Osteocyte (in vitro differentiated cells): ENCODE data around the gene P2RX6. TPM values are rescaled to one million over a fixed set of nuclear protein-coding genes. Genes with fewer than 3 reads are reported as not detected.

Experiments
- DNase-seq: peaks from one replicate; pipeline ENCODE4 v3.0.0; 2021; ENCODE audit warnings: mixed read lengths; ENCODE audit not compliant: unreplicated experiment; ENCODE audit errors: extremely low spot score
- H3K27ac Mint-ChIP-seq: one replicate; pipeline ENCODE4 v1.8.0; 2021; ENCODE audit warnings: mild to moderate bottlenecking, mixed read lengths; ENCODE audit not compliant: unreplicated experiment
- H3K27me3 Mint-ChIP-seq: one replicate; pipeline ENCODE4 v1.8.0; 2021; ENCODE audit warnings: mixed read lengths; ENCODE audit not compliant: unreplicated experiment
- H3K36me3 Mint-ChIP-seq: one replicate; pipeline ENCODE4 v1.8.0; 2021; ENCODE audit warnings: mixed read lengths; ENCODE audit not compliant: unreplicated experiment
- H3K4me1 Mint-ChIP-seq: one replicate; pipeline ENCODE4 v1.8.0; 2021; ENCODE audit warnings: mixed read lengths; ENCODE audit not compliant: unreplicated experiment
- H3K4me3 Mint-ChIP-seq: one replicate; pipeline ENCODE4 v1.8.0; 2021; ENCODE audit warnings: mild to moderate bottlenecking, moderate library complexity, mixed read lengths; ENCODE audit not compliant: unreplicated experiment
- H3K9me3 Mint-ChIP-seq: one replicate; pipeline ENCODE4 v1.8.0; 2021; ENCODE audit warnings: mixed read lengths; ENCODE audit not compliant: unreplicated experiment
- total RNA-seq: library from RNA; stranded (reverse); gene quantifications from 2 replicates; pipeline ENCODE4 v1.2.1, GENCODE V29; 2021
- TF ChIP-seq, protein P1 (sequence below): fragments of 200-600 bp; sonication (generic); IDR thresholded peaks from 2 replicates; pipeline ENCODE4 v1.5.0; 2021; ENCODE audit warnings: antibody characterized with exemption, mild to moderate bottlenecking, moderate library complexity

P2RX6 gene
- total RNA-seq, 1 donor from 2014 or later = 3.5 TPM

DNA sequence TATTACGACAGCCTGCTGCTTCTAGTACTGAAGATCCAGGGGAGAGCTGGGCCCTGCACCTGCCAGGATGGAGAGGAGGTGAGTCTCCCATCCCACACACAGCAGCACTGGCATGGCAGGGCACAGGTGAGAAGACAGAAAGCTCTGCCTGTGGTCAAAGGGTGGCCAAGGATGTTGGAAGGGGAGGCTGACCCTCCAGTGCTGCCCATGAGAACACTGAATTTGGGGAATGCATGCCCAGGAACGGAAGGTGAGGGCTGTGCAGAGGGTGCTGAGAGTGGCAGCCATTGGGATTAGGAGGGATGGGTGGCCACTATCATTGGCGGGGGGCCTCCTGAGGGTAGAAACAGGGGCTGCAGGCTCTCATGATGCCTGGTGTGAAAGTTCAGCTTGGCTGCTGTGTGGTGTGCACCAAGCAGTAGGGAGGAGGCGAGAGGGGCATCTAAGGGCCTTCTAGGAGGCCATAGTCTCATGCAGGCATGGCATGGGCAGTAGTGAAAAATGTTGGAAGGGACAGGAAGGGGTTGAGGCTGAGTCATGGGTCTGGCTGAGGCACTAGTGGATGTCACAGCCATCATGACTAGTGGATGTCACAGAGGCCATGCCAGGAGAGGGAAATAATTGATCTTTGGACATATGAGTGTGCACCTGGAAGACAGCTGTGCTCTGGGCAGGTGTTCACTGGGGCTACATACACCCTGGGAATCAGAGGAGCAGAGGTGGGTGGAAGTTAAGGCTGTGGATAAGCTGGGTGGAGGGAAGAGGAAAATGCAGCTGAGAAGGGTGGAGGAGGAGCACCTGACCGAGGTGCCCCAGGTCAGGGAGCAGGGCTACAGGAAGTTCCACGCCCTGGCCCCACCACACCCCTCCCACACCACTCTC is 28.3 kb downstream of the P2RX6 start:
- TF ChIP-seq, protein P1, sequence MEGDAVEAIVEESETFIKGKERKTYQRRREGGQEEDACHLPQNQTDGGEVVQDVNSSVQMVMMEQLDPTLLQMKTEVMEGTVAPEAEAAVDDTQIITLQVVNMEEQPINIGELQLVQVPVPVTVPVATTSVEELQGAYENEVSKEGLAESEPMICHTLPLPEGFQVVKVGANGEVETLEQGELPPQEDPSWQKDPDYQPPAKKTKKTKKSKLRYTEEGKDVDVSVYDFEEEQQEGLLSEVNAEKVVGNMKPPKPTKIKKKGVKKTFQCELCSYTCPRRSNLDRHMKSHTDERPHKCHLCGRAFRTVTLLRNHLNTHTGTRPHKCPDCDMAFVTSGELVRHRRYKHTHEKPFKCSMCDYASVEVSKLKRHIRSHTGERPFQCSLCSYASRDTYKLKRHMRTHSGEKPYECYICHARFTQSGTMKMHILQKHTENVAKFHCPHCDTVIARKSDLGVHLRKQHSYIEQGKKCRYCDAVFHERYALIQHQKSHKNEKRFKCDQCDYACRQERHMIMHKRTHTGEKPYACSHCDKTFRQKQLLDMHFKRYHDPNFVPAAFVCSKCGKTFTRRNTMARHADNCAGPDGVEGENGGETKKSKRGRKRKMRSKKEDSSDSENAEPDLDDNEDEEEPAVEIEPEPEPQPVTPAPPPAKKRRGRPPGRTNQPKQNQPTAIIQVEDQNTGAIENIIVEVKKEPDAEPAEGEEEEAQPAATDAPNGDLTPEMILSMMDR = no peak
- H3K27ac Mint-ChIP-seq = peak overlapping the region; percentile 100
- H3K9me3 Mint-ChIP-seq = no peaks in the 10 kb centered on the region
- no peaks in the 10 kb centered on the region for H3K36me3 Mint-ChIP-seq
- peak overlapping the region; percentile 38 for H3K4me3 Mint-ChIP-seq
- no peak for DNase-seq
- H3K4me1 Mint-ChIP-seq = peaks cover 55% of the 10 kb centered on the region
- no peaks in the 10 kb centered on the region for H3K27me3 Mint-ChIP-seq

DNA sequence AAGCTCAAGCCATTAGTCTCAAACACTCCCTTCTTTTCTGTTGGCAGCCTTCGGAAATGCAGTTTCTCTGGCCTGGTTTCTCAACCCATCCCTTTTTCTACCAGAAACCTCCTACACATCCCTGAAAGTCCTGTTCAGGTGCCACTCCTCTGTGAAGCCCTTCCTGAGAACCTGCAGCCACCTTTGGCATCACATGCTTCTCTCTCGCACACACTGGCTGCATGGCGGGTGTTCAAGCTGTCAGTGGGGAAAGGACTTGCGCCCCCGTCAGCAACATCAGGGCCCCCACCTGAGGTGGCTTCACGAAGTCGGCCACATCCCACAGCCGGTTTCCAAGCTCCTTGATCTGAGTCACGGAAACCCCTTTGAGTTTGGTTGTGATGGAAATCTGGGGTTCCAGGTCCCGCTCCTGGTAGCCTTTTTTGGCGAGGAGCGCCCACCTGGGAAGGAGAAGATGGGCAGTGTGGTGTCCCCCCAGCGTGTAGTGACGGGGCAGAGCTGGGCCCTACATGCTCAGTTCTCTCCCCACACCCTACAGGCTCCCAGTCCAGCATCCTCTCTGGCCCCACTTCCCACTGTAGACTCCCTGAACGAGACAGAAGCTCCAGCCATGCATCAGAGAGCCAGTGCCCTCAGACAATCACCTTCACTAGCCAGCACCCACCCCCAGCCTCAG is 29.0 kb downstream of the P2RX6 start:
- Mint-ChIP-seq H3K27ac (peak overlapping the region; percentile 100), H3K36me3 (no peaks in the 10 kb centered on the region)

DNA sequence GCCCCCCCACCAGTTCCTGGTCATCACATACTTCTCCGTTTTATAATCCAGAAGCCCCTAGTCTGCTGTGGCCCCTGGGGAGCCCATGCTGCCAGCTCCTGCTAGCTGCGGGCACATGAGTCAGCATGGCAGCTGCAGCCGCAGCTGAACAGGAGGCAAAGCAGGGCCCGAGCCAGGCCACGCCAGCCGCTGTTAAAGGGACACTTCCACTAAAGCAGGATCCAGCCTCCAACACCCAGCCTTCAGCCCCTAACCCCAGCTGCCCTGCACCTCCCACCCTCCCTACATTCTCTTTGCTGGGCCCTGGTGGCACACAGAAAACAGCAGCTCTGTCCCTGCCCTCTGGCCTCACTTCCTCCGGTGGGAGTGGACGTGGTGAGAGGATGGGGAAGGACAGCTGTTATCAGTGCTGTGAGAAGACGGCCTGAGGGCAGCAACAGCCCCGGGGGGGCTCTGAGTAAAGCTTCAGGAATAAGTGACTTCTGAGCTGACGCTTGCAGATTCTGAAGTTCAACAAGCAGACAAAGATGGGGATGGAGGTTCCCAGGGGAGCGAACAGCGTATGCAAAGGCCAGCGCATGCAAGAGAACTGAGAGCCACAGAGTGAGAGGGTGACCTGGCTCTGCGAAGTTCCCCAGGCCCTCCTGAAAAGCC is 30.1 kb downstream of the P2RX6 start:
- Mint-ChIP-seq H3K4me1 (peaks cover 46% of the 10 kb centered on the region), H3K27ac (peak overlapping the region; percentile 100), H3K36me3 (no peaks in the 10 kb centered on the region), H3K4me3 (peak overlapping the region; percentile 94), H3K9me3 (no peaks in the 10 kb centered on the region), H3K27me3 (no peaks in the 10 kb centered on the region)
- peak; percentile 91 for DNase-seq
- TF ChIP-seq, protein P1 = no peak

More for the DNA sequence above, 29.0 kb downstream of the P2RX6 start:
- Mint-ChIP-seq H3K27me3 (no peaks in the 10 kb centered on the region), H3K9me3 (no peaks in the 10 kb centered on the region), H3K4me3 (peak overlapping the region; percentile 94), H3K4me1 (peaks cover 50% of the 10 kb centered on the region)
- TF ChIP-seq, protein P1 = no peak
- no peak for DNase-seq

DNA sequence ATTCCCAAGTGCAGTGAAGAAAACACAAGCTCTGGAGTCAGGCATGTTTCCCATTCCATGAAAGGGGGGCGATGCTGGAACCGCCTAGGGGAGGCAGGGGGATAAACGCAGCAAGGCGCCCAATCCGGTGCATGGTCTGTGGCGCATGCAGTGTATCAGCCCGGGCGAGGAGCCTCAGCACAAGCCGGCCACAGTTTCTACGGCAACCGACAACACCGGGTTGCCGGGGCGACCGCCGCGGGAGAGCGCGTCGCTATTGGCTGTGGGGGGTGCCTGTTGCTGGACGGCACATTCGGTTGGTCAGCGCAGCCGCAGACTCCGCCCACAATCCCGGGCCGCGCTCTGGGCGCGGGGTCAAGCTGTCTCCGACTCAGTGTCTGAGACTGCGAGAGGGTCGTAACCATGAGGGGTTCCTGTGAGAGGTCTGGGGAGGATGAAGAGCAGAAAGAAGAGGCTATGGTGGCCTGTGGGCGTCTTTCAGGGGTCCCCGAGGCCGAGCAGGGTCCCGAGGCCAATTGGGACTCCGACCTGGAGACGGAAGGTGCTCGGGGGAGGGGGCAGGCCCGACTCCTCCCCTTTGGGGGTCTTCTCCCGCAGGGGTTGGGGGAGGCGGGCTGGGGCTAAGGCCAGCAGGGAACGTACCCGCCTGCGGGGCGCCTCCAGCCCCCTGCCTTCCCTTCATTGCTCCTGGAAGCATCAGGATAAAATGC is 30.8 kb downstream of the P2RX6 start, which contains the start of gene LRRC74B:
Gene LRRC74B (plus strand): TSS at position 362 of the 710 bp plus-strand sequence. CDS start 41 bp downstream, at position 403.
- H3K4me3 Mint-ChIP-seq = peak within 1 kb of the TSS; percentile 94
- H3K36me3 Mint-ChIP-seq = no peaks in the 10 kb centered on the region
- no peaks in the 10 kb centered on the region for H3K27me3 Mint-ChIP-seq
- no peaks in the 10 kb centered on the region for H3K9me3 Mint-ChIP-seq
- TF ChIP-seq, protein P1 = no peak
- peak within 1 kb of the TSS; percentile 100 for H3K27ac Mint-ChIP-seq
- peaks cover 43% of the 10 kb centered on the region for H3K4me1 Mint-ChIP-seq
- peak; percentile 98 for DNase-seq
